HG02623 (cell line): ENCODE measurements around the gene LRRC53.

Experiments used
- ATAC-seq: cut with Tn5 transposase; IDR thresholded peaks from one replicate; pipeline ENCODE4 v1.9.1; 2021; ENCODE audit warnings: moderate library complexity; ENCODE audit not compliant: unreplicated experiment

LRRC53 gene

DNA sequence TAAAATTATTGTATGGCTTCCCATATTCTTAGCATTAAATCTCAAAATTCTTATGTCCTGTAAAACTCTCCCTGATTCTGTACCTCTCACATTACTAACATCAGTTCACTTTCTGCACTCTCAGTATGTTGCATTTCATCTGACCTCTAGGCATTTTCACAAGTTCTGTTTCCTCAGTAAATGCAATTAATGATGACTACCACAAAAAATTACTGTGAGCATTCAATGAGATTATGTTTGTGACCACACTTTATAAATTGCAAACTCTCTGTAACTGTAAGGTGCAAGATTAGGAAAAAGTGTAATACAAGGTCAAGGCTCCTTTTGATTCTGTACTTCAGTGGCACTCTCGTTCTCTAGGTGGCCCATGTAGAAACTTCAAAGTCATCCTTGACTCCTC, 60.4 kb downstream of the LRRC53 start:
- no peak for ATAC-seq

DNA sequence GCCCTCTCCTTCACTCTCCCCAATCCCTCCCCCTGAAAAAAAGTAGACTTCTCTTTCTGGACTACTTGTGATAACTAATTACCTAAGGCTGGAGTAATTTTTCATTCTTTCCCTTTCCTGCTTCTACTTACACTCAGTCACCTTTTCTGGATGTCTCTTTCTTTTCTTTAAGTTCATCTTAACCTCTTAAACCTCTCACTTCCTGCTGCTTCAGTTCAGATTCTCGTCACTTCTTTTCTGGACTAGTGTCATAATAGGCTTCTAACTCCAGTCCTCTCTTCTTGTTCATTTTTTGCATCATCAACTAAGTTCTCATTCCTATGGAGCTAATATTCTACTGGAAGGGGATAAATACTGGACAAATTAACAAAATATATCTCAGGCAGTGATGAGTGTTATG, 75.4 kb downstream of the LRRC53 start:
- no peak for ATAC-seq

DNA sequence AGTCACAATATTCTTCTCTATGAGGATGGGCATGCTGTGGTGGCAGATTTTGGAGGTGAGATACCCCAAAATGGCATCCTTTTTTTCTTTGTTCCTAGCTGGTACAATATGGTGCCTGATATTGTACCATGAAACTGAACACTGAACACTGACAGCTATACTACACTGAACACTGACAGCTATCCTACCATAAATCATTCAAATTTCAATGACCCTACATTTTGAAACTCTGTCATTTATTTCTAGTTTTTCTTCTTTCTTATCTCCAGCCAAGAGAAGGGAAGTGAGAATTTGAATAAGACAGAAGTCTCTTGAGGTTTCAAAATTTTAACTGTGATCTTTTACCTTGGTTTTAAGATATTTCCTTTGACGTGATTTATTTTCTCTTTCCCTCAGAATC, 76.3 kb downstream of the LRRC53 start:
- no peak for ATAC-seq

DNA sequence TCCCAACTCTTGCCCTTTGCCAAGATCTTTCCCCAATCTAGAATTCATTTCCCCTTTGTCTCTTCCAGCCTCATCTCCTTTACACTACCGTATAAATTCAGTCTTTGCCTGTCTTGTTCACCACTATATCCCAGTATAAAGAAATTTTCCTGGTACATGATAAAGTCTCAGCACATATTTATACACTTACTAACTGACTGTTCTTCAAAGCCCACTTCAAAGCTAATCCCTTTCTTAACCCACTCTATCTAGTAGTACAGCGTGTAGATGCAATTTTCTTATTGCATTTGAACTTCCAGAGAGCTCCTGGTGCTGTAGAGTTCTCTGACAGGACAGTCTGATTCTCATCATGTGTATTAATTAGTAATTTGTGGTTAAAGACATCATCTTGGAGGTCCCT, 78.1 kb downstream of the LRRC53 start:
- ATAC-seq, result no peak

DNA sequence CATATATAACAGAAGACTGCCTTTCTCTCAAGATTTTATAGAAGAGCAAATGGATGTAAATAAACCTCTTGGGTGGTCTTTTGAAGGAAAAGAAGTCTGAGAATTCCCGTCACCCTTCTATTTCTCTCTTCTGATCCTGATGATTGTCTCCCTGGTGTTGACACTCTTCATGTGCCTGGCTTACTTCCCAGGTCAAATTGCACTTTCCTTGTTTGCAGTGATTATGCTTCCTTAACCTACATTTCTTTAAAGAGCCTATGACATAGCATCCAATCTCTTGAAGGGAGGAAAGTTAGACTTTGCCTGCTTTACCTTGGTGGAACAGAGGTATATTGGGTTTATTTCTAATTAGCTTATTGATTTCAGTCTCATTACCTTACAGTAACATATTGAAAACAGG, 80.1 kb downstream of the LRRC53 start:
- ATAC-seq, result no peak

DNA sequence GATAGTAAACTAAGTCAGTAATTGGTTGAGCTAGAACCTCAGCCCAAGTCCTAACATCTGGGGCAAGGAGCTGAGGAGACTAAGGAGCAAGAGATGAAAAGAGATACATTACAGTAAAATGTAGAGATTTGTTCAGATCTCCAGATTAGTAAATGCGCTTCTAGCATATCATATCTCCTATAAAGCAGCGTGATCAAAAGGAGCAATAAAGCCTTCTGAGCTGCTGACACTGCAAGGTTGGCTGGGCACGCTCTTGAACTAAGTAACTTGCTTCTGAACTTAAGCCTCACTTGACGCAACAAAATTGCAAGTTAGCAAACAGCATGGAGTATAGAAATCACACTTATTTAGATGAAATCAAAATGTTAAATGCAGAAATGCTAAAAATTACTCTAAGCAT, 80.9 kb downstream of the LRRC53 start:
- no peak for ATAC-seq

DNA sequence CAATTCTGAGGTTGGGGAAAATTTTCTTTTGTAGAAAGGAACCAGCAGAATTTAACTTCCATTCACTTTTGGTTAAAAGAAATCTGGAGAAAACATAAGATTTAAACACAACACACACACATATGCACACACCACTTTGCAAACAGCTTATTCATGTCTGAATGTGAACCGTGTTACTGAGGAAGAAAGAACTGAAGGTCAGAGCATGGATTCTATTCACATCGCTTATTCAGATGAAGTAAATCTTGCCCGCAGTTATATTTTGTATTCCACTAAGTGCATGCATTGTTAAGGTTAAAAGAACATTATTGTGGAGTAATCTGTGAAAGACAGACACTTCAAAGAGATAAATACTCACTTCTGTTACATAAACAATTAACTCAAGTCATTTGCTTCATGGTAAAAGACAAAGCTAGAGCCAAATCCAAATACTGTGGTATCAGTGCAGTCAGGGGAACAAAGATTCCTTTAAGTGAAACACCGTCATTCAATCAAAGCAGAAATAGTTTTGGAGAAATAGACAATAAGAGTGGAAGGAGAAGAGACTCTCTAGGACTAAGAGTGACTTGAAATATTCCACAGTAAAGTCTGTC, 82.0 kb downstream of the LRRC53 start:
- no peak for ATAC-seq

DNA sequence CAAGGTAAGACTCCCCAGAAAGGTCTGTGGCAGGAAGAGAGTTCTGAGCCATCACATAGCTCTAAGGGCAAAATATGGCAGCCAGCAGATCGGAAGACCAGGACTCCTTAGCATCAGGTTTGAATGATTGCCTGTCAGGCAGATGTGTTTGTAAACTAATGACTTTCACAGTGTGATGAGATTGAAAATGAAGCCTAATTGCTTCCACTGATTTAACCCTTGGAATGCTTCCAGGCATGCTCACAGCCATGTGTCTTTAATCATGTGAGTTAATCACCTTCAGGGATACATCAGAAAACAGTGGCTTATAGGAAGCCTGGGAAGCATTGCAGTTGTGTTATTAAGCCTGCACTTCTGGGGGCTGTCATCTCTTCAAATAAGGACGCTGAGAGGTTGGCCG, 82.8 kb downstream of the LRRC53 start:
- ATAC-seq, result no peak

DNA sequence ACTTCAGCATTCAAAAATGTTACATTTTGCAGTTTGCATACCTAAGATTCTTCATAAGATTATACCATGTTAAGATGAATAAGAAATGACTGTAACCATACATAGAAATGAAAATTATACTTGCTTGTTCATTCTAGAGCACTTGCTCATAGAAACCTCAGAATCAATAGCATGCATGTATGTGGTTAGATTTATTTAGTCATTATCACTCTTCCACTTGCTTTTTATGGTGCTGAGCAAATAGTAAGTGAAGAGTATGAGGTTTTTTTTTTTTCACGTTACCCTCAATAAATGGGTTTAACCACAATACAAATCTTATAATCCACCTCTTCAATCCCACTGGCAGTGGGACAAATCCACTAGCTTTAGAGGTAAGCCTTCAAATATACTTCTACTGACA, 84.7 kb downstream of the LRRC53 start:
- ATAC-seq, result no peak

DNA sequence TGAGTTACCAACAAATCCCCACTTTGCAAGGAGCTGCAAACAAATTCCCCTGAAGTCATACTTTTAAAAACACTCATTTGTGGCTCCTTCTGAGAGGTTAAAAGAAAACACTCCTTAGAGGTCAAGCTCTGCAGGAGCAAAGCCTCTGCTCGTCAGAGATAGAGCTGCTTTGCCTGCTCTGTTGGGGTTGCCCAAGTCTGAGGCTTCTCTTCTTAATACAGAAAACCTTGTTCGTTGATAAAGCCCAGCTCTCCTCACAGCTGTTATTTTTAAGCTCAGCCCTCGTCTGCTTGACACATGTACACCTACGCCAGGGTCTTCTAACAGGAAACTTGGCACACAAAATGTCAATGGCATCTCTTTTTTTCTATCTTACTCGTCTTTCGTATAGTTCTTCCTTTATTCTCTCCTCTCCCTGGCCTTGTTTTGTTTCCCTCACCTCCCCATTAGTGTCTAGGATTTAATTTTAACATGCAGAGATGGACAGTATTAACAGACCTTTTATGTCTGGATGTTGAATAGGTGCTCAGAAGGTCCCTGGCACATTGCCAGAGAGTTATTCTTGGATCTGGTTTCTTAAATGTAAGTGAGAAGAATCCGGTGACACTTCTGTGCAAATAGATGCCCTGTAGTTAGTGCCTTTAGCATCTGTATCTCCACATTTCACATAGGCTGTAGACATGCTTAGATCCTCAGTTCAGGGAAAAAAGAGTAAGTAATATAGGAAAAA, 86.0 kb downstream of the LRRC53 start:
- no peak for ATAC-seq

DNA sequence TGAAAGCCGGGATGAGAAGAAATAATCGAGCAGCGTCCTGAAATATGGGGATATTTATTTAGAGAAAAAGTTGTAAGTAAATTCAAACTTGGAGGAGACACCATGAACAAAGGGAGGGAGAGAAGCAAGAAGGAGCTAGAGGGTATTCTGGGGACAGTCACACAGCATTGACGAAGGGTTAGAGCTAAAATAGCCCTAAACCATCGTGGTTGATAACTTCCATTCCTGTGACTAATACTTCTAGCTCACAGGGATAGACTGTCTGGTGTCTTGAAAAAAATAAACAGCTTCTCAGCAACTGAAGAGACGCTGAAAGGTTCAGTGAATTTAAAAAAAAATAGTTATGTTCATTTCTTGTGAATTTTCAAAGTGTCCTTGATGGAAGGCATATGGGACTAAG, 86.7 kb downstream of the LRRC53 start:
- ATAC-seq, result no peak

DNA sequence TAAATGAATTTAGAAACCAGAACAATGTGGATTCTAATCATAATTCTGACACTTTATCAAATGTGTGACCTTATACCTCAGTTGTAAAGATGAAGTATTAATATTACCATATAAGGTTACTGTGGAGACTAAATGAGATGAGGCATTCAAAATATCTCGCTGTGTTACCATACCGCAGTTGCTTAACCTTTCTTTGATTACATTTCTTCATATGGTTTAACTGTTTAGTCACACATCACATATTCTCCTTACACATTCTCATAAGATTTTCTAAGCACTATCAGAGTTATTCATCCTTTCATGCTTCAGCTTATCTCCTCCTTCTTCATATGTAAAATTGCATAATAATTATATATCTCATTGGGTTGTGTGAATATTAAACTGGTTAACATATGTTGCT, 88.9 kb downstream of the LRRC53 start:
- ATAC-seq, result no peak

DNA sequence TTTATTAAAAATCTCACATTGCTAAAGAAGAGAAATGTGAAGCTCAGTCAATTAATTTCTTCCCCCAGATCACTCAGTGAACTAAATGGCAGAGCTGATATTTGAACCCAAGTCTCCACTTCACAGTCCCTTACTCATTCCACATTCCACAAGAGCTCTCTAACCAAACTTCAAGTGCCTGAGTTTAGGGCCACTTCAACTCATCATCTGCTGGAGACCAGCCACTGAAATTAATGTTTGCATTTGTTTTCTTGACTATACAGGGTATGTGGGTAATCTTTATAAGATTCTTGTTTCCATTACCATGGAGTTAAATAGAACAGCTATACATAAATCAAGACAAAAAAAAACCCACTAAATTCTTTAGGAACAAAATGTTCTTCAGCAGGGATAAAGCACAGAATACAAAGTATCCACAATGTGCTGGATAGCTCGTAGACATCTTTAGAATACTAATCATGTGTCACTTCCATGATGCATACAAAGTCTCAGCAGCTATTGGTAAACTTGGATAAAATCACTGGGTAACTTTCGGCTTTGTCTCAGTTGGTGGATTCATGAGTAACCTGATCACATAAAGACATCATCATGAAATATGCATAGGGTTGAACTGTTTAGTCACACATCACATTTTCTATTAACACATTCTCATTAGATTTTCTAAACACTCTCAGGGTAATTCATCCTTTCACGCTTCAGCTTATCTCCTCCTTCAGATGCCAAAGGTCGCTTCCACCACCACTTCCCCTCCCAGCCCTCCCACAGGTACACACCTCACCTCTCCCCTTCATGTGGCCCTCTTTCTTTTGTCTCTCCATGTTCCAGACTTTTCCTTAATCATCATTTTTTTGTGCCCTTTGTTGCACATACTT, 89.8 kb downstream of the LRRC53 start:
- no peak for ATAC-seq

DNA sequence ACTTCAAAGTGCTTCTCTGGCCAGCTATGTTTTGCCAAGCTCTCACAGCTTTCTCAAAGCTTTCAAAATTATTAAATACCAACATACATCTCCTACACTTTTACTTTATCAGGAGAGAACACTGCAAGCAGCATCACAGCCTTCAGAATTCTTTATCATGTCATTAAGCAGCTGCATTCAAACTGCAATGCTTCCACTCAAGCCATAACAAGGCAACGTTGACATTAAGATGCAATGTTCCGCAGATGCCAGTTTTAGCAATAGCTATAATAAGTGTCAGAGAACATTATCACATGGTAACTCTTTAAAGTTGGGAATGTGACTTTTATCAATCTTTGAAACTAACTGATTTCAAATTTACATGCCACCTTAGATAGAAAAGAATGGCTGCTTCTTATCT, 91.9 kb downstream of the LRRC53 start:
- no peak for ATAC-seq
